Peyer's patch (tissue), 4 donors: ENCODE data around the gene GRIK4. TPM values are rescaled to one million over a fixed set of nuclear protein-coding genes. Genes with fewer than 3 reads are reported as not detected.
"Not testable (repeated sequence)": the region's sequence is repeated elsewhere in the genome, so short reads cannot be mapped to it uniquely, and the experiment has no call there.

Source experiments
- DNase-seq, 3 donors: peaks; one replicate each; pipeline ENCODE4 v3.0.0-alpha.2; 2017 to 2019
- H3K27ac ChIP-seq, 4 donors: fragments of 200-600 bp; sonication (generic); one replicate each; pipeline ENCODE4 v1.5.1; 2016 to 2019
- H3K27me3 ChIP-seq, 2 donors: fragments of 200-600 bp; sonication (generic); one replicate each; pipeline ENCODE4 v1.5.1; 2019
- H3K36me3 ChIP-seq, 3 donors: fragments of 200-600 bp; sonication (generic); one replicate each; pipeline ENCODE4 v1.5.1; 2016 to 2019
- H3K4me1 ChIP-seq, 4 donors: fragments of 200-600 bp; sonication (generic); one replicate each; pipeline ENCODE4 v1.5.1; 2016 to 2019
- H3K4me3 ChIP-seq, 4 donors: fragments of 200-600 bp; sonication (generic); 1 replicate in 3 of 4; 2 replicates in 1 of 4; pipeline ENCODE4 v1.5.1; 2016 to 2019; ENCODE audit warnings: mild to moderate bottlenecking in 1 of 4
- H3K9me3 ChIP-seq, 4 donors: fragments of 200-600 bp; sonication (generic); one replicate each; pipeline ENCODE4 v1.5.1; 2016 to 2019; ENCODE audit warnings: mild to moderate bottlenecking in 1 of 4
- POLR2A ChIP-seq, 2 donors: fragments of 450-650 bp; IDR thresholded peaks; one replicate each; pipeline ENCODE4 v1.5.1; 2017; ENCODE audit warnings: antibody characterized with exemption in 2 of 2, mild to moderate bottlenecking in 2 of 2, moderate library complexity in 2 of 2
- total RNA-seq, 4 donors: library from RNA; depleted of rRNA; stranded (reverse); fragments of >200 nt; gene quantifications; one replicate each; pipeline ENCODE4 v1.1.0, GENCODE V29; 2016
- TF ChIP-seq, protein P1 (sequence below), 6 experiments: fragments of 450-650 bp in 4 of 6; fragments of 200-600 bp in 2 of 6; sonication (generic) in 1 of 6; IDR thresholded peaks; one replicate each; pipeline ENCODE4 v1.5.1; 2017 to 2019; ENCODE audit warnings: antibody characterized with exemption in 6 of 6, mild to moderate bottlenecking in 3 of 6, moderate library complexity in 1 of 6

Gene GRIK4
- total RNA-seq, 4 donors from 2014 or later: 0.40 to 2.5 TPM; not detected in 2

DNA sequence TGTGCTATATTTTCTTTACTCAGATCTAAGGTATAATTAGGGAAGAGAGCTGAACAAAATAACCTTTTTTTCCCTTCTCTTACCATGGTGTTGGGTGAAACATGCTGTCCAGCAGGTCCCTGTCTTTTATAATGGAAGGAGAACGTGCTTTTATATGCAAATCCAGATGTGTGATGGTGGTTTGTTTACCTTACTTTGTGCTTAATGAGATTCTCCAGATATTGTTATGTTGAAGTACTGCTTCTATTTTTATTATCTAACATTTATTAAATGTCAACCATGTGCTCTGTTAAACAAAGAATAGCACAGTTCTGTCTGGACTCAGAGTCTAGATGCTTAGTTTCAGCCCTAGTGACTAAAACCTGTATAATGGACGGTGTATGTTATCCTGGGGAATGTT, 10.1 kb upstream of the GRIK4 start:
- Histone ChIP-seq H3K27me3 (no peaks in the 10 kb centered on the region), H3K27ac (no peak overlapping the region), H3K4me1 (no peaks in the 10 kb centered on the region), H3K9me3 (no peaks in the 10 kb centered on the region), H3K4me3 (no peak overlapping the region), H3K36me3 (no peaks in the 10 kb centered on the region)
- DNase-seq: no peak
- no peak for TF ChIP-seq POLR2A (IDR thresholded peaks at IDR 0.05)
- TF ChIP-seq, protein P1, sequence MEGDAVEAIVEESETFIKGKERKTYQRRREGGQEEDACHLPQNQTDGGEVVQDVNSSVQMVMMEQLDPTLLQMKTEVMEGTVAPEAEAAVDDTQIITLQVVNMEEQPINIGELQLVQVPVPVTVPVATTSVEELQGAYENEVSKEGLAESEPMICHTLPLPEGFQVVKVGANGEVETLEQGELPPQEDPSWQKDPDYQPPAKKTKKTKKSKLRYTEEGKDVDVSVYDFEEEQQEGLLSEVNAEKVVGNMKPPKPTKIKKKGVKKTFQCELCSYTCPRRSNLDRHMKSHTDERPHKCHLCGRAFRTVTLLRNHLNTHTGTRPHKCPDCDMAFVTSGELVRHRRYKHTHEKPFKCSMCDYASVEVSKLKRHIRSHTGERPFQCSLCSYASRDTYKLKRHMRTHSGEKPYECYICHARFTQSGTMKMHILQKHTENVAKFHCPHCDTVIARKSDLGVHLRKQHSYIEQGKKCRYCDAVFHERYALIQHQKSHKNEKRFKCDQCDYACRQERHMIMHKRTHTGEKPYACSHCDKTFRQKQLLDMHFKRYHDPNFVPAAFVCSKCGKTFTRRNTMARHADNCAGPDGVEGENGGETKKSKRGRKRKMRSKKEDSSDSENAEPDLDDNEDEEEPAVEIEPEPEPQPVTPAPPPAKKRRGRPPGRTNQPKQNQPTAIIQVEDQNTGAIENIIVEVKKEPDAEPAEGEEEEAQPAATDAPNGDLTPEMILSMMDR (IDR thresholded peaks at IDR 0.05): no peak

DNA sequence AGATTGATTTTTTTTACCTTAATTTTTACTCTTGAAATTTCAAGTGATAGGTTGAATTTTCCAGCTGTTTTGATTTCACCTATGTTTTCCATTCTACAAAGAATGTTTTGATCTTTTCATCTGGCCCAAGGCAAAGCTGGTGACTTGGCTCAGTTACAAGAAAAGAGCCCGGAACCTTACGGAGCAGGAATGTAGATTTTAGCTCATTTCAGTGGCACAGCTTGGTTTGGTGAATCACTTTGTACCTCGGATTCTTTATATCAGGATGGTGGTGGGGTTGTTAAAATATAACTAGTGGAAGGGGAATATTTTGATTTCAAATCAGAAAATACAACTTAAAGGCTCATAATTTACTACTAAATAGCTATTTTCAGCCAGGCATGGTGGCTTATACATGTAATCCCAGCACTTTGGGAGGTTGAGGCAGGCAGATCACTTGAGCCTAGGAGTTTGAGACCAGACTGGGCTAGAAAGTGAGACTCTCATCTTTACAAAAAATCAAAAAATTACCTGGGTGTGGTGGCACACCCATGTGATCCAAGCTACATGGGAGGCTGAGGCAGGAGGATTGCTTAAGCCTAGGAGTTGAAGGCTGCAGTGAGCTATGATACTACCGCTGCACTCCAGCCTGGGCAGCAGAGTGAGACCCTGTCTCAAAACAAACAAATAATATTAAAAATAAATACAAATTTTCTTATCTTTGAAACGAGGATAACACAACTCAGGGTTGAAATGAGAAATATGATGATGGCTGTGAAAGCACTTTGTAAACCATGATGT, 9.4 kb upstream of the GRIK4 start:
- Histone ChIP-seq H3K9me3 (no peaks in the 10 kb centered on the region), H3K27me3 (no peaks in the 10 kb centered on the region), H3K4me1 (no peaks in the 10 kb centered on the region), H3K36me3 (no peaks in the 10 kb centered on the region), H3K27ac (no peak overlapping the region), H3K4me3 (no peak overlapping the region)
- DNase-seq: no peak
- no peak for TF ChIP-seq POLR2A (IDR thresholded peaks at IDR 0.05)
- TF ChIP-seq, protein P1 (IDR thresholded peaks at IDR 0.05): no peak

DNA sequence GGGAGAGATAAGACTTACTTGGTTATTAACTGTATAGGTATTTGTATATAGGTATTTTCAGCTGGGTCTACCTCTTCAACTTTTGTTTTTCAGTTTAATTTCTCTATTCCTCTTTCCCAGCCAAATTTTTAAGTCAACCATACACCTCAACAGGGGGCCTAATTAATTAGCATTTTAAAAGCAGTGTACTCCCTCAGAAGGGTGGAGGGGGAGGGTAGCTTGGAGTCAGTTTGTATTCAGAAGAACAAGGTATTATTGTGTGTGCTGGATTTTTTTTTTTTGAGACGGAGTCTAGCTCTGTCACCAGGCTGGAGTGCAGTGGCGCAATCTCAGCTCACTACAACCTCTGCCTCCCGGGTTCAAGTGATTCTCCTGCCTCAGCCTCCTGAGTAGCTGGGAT, 8.0 kb upstream of the GRIK4 start:
- not testable (repeated sequence) for H3K9me3 ChIP-seq, DNase-seq, H3K36me3 ChIP-seq, H3K4me1 ChIP-seq, H3K27ac ChIP-seq, H3K4me3 ChIP-seq, H3K27me3 ChIP-seq

DNA sequence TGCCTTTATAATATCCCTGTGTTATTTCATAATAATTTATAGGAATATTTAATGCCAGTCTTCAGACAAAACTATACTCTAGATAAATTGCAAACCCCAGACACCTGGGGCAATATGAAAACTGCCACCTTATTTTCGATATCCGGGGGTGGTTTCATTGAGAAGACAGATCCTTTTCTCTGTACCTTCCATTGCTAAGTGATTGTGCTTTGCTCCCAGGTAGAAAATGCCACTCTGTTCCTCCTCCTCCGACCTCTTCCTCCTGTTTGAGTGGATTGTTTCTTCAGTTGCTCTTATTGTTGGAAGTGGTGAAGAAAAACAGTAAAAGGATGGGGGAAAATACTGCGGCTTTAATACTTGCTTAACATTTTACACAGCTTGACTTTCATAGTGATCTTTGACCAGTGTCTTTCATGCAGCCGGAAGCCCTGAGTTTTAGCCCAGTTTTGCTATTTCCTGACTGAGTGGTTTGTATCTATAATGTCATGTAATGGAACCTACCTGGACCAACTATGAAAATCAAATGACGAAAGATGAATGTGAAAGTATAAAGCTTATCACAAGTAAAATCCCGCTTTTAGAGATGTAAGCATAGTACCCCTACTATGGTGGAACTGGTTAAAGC, 5.6 kb upstream of the GRIK4 start:
- no peak overlapping the region for H3K4me3 ChIP-seq
- no peaks in the 10 kb centered on the region for H3K9me3 ChIP-seq
- no peak for DNase-seq
- H3K27ac ChIP-seq: no peak overlapping the region
- no peaks in the 10 kb centered on the region for H3K4me1 ChIP-seq
- no peak for TF ChIP-seq POLR2A (IDR thresholded peaks at IDR 0.05)
- TF ChIP-seq, protein P1 (IDR thresholded peaks at IDR 0.05): no peak
- no peaks in the 10 kb centered on the region for H3K36me3 ChIP-seq
- no peaks in the 10 kb centered on the region for H3K27me3 ChIP-seq

DNA sequence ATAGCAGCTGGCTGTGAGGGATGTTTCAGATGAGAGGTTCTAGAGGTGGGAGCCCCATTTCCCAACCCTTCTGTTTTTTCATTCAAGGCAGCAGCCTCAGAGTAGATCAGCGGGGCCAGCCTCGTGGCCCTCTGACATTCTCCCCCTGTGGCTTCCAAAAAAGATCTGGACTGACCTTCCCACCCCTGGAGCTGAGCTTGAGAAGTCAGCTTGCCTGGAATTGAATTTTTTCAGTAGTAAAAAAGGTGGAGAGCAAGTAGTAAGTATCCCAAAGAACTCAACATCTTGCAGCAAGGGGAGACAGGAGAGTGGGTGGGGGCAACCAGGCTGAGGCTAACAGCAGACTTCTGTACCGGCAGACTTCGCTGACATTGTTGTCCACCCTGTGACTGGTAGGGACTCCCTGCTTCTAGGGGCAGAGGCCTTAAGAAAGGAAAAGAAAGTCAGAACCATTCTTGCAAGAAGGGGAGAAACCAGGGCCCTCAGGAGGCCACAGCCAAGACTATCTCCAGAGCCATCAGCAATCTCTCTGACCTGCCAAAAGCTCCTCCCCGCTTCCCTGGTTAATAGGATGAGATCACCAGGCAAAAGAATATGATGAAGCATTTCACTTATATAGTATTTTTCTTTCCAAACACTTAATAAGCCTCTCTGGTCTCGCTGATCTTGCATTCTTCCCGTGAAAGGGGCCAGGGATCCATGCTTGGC, 2.0 kb upstream of the GRIK4 start:
- peaks cover 0 to 8% of the 10 kb centered on the region in 2 donors for H3K27me3 ChIP-seq

More for the DNA sequence above, 2.0 kb upstream of the GRIK4 start:
- no peak for DNase-seq
- Histone ChIP-seq H3K4me1 (peaks cover 0 to 5% (median 2%) of the 10 kb centered on the region in 4 donors), H3K4me3 (no peak overlapping the region), H3K36me3 (no peaks in the 10 kb centered on the region), H3K27ac (no peak overlapping the region), H3K9me3 (no peaks in the 10 kb centered on the region)
- TF ChIP-seq, protein P1 (IDR thresholded peaks at IDR 0.05): no peak
- TF ChIP-seq POLR2A (IDR thresholded peaks at IDR 0.05): no peak
